Right lobe of liver (tissue), 6 donors: Measurements from ENCODE around the gene NFS1. TPM values are rescaled to one million over a fixed set of nuclear protein-coding genes. Genes with fewer than 3 reads are reported as not detected.
A peak's percentile ranks its signal among the peaks of the same experiment; 100 is the strongest.

ENCODE experiments used
- ATAC-seq, 4 donors: fragments of 200-7000 bp; cut with Tn5 transposase; one replicate each; pipeline ENCODE4 v1.9.1; 2020; ENCODE audit warnings: mild to moderate bottlenecking in 4 of 4, moderate library complexity in 4 of 4
- DNase-seq, 3 donors: peaks; one replicate each; pipeline ENCODE4 v3.0.0-alpha.2; 2020
- H3K27ac ChIP-seq, 3 donors: fragments of 200-600 bp; one replicate each; pipeline ENCODE4 v1.8.0; 2022
- H3K27me3 ChIP-seq, 2 donors: fragments of 200-600 bp; one replicate each; pipeline ENCODE4 v1.8.0; 2022
- H3K36me3 ChIP-seq, 4 donors: fragments of 200-600 bp; sonication (generic) in 1 of 4; one replicate each; pipeline versions ENCODE4 v1.5.1 to v1.8.0; 2017 to 2022; ENCODE audit warnings: control low read depth in 1 of 4
- H3K4me1 ChIP-seq, 4 donors: fragments of 200-600 bp; sonication (generic) in 1 of 4; one replicate each; pipeline versions ENCODE4 v1.5.1 to v1.8.0; 2017 to 2022; ENCODE audit warnings: control low read depth in 1 of 4
- H3K4me3 ChIP-seq, 3 donors: fragments of 200-600 bp; one replicate each; pipeline ENCODE4 v1.8.0; 2022
- H3K9me3 ChIP-seq, 4 donors: fragments of 200-600 bp; sonication (generic) in 1 of 4; one replicate each; pipeline versions ENCODE4 v1.5.1 to v1.8.0; 2017 to 2022; ENCODE audit warnings: control low read depth in 1 of 4
- CTCF ChIP-seq, 4 donors: fragments of 200-600 bp in 3 of 4; fragments of 450-650 bp in 1 of 4; IDR thresholded peaks; one replicate each; pipeline versions ENCODE4 v1.5.1 to v1.8.0; 2016 to 2022; ENCODE audit warnings: antibody characterized with exemption in 4 of 4, mild to moderate bottlenecking in 2 of 4
- POLR2A ChIP-seq: fragments of 450-650 bp; IDR thresholded peaks from one replicate; pipeline ENCODE4 v1.6.1; 2017; ENCODE audit warnings: antibody characterized with exemption, mild to moderate bottlenecking
- WGBS: methylation state at CpG from one replicate; pipeline ENCODE4 v1.1.6; 2018; ENCODE audit warnings: low coverage, low lambda C conversion rate; ENCODE audit not compliant: insufficient coverage; ENCODE audit errors: missing lambda C conversion rate; 5-methylcytosine and 5-hydroxymethylcytosine counted together
- intact Hi-C, 2 donors: fragments of 100-400 bp; cut with DNase I; formaldehyde crosslinking; loops; one replicate each; pipeline versions ENCODE4 v1.11.2 to v1.14.1; 2022
- total RNA-seq, 6 experiments: library from RNA; depleted of rRNA in 2 of 6; stranded (reverse); fragments of >200 nt in 2 of 6; fragmentation: NEBNext Ultra II Directional in 3 of 6; extraction: Animal tissue kit (Norgen Biotek cat#: 25700) in 3 of 6; gene quantifications; one replicate each; pipeline versions ENCODE4 v1.1.0 to v1.2.4, GENCODE V29; 2016 to 2023
- donor health status: DM: no; HTN: yes; CAD: no.
- donor health status: DM: no; HTN: no; CAD: no.
- donor health status: DM: no; HTN: no; CAD: no.
- donor health status: DM: no; HTN: yes; CAD: no.
- donor health status: DM: no; HTN: yes; CAD: no.

Gene NFS1
- total RNA-seq, 6 experiments from 2014 or later: 30.9 to 63.7 (median 44.3) TPM

- peak within 1 kb of the TSS; percentile 79 to 85 (median 83) for H3K4me3 ChIP-seq
- DNase-seq (peak; percentile 99 to 100 (median 100)), ATAC-seq (peak; percentile 89 to 95 (median 93))
- no peaks in the 10 kb centered on the region for H3K9me3 ChIP-seq
- H3K4me1 ChIP-seq: peaks cover 0 to 37% (median 13%) of the 10 kb centered on the region in 4 donors
- no peaks in the 10 kb centered on the region for H3K27me3 ChIP-seq
- TF ChIP-seq CTCF (IDR thresholded peaks at IDR 0.05) (peak; percentile 30 to 58 (median 46)), POLR2A (peak; percentile 96)
- H3K27ac ChIP-seq: peak within 1 kb of the TSS; percentile 99 to 100 (median 100)
- peaks cover 0 to 37% (median 21%) of the 10 kb centered on the region in 4 donors for H3K36me3 ChIP-seq
- intact Hi-C loops: no loop called here
- 0% methylated on average over 35 of the region's 66 CpGs for WGBS
These were observed 43.0 kb upstream of the NFS1 start, which contains the start of gene RBM39 for GRCh38 chr20:35741892-35742740. Gene RBM39 (minus strand): TSS chr20:35742260. CDS start chr20:35740874, 1,386 bp downstream.

- no peaks in the 10 kb centered on the region for H3K9me3 ChIP-seq
- peak overlapping the region in 2 of 3 donors; percentile 83 to 85 for H3K4me3 ChIP-seq
- H3K4me1 ChIP-seq: peaks cover 0 to 54% (median 17%) of the 10 kb centered on the region in 4 donors
- H3K36me3 ChIP-seq: peaks cover 6 to 61% (median 39%) of the 10 kb centered on the region in 4 donors
- TF ChIP-seq POLR2A (no peak), CTCF (IDR thresholded peaks at IDR 0.05) (peak in 2 of 4 donors; percentile 18 to 19)
- intact Hi-C loops: no loop called here
- ATAC-seq: no peak
- no peaks in the 10 kb centered on the region for H3K27me3 ChIP-seq
- no peak for DNase-seq
- WGBS: 60% methylated on average over 7 of the region's 7 CpGs
- peak overlapping the region in 1 of 3 donors; percentile 100 for H3K27ac ChIP-seq
These were observed 40.4 kb upstream of the NFS1 start for GRCh38 chr20:35739294-35740163.

- H3K9me3 ChIP-seq: no peaks in the 10 kb centered on the region
- peaks cover 6 to 70% (median 48%) of the 10 kb centered on the region in 4 donors for H3K36me3 ChIP-seq
- peaks cover 0 to 59% (median 21%) of the 10 kb centered on the region in 4 donors for H3K4me1 ChIP-seq
- 51% methylated on average over 4 of the region's 4 CpGs for WGBS
- intact Hi-C loops: no loop called here
- no peak overlapping the region for H3K27ac ChIP-seq
- no peak overlapping the region for H3K4me3 ChIP-seq
- ATAC-seq (no peak), DNase-seq (no peak)
- no peaks in the 10 kb centered on the region for H3K27me3 ChIP-seq
- no peak for TF ChIP-seq CTCF (IDR thresholded peaks at IDR 0.05)
- TF ChIP-seq POLR2A: no peak
These were observed 39.4 kb upstream of the NFS1 start for GRCh38 chr20:35738410-35739179.

GRCh38 chr20:35737865-35738333 lies 38.7 kb upstream of the NFS1 start:
- Histone ChIP-seq H3K36me3 (peaks cover 6 to 77% (median 53%) of the 10 kb centered on the region in 4 donors), H3K9me3 (no peaks in the 10 kb centered on the region), H3K4me1 (peaks cover 0 to 54% (median 21%) of the 10 kb centered on the region in 4 donors), H3K27ac (no peak overlapping the region), H3K27me3 (no peaks in the 10 kb centered on the region), H3K4me3 (no peak overlapping the region)
- TF ChIP-seq CTCF (IDR thresholded peaks at IDR 0.05) (no peak), POLR2A (no peak)
- intact Hi-C loops: no loop called here
- no peak for DNase-seq
- WGBS: 94% methylated on average over 11 of the region's 15 CpGs
- no peak for ATAC-seq
